Neural cell (in vitro differentiated cells): ENCODE measurements around the gene TXLNA. TPM values are rescaled to one million over a fixed set of nuclear protein-coding genes. Genes with fewer than 3 reads are reported as not detected.

Experiments used
- H2AFZ ChIP-seq: fragments of 200-600, 300-800 bp; sonication (generic), shearing (Covaris generic); 2 replicates; pipeline ENCODE4 v1.6.0; 2014; ENCODE audit warnings: low read depth, mild to moderate bottlenecking, antibody characterized with exemption, low read length, moderate library complexity
- H3F3A ChIP-seq: fragments of 200-600 bp; shearing (Covaris generic); 2 replicates; pipeline ENCODE4 v1.6.1; 2016; ENCODE audit warnings: mild to moderate bottlenecking, moderate library complexity, mixed read lengths, antibody characterized with exemption, low read length; ENCODE audit not compliant: insufficient read depth, poor library complexity, severe bottlenecking
- H3K27ac ChIP-seq: fragments of 200-600, 300-800 bp; sonication (generic), shearing (Covaris generic); 2 replicates; pipeline ENCODE4 v1.5.1; 2014; ENCODE audit warnings: mild to moderate bottlenecking, low read length, moderate library complexity
- H3K27me3 ChIP-seq: fragments of 300-800, 200-600 bp; sonication (generic), shearing (Covaris generic); 2 replicates; pipeline ENCODE4 v1.6.0; 2014; ENCODE audit warnings: mild to moderate bottlenecking, low read depth, low read length, moderate library complexity; ENCODE audit not compliant: insufficient read depth
- H3K36me3 ChIP-seq: fragments of 300-800, 200-600 bp; sonication (generic), shearing (Covaris generic); 2 replicates; pipeline ENCODE4 v1.5.1; 2014; ENCODE audit warnings: mild to moderate bottlenecking, antibody characterized with exemption, low read length, moderate library complexity; ENCODE audit not compliant: insufficient read depth
- H3K4me2 ChIP-seq: fragments of 300-800, 200-600 bp; sonication (generic), shearing (Covaris generic); 2 replicates; pipeline ENCODE4 v1.6.0; 2014; ENCODE audit warnings: mild to moderate bottlenecking, low read length
- H3K4me3 ChIP-seq: fragments of 300-800, 200-600 bp; sonication (generic), shearing (Covaris generic); 2 replicates; pipeline ENCODE4 v1.5.1; 2014; ENCODE audit warnings: mild to moderate bottlenecking, low read length, moderate library complexity
- H3K79me2 ChIP-seq: fragments of 200-600 bp; shearing (Covaris generic); replicated peaks from 2 replicates; pipeline ENCODE4 v1.6.0; 2014; ENCODE audit warnings: mild to moderate bottlenecking, low read length, moderate library complexity; ENCODE audit not compliant: insufficient read depth
- H3K9ac ChIP-seq: fragments of 300-800, 200-600 bp; sonication (generic), shearing (Covaris generic); 2 replicates; pipeline ENCODE4 v1.6.1; 2016; ENCODE audit warnings: mild to moderate bottlenecking, low read length, mixed read lengths
- H3K9me2 ChIP-seq: fragments of 200-600 bp; shearing (Covaris generic); 2 replicates; pipeline ENCODE4 v1.6.1; 2016; ENCODE audit warnings: mild to moderate bottlenecking, low read length, mixed read lengths; ENCODE audit not compliant: insufficient read depth
- H3K9me3 ChIP-seq: fragments of 200-600, 300-800 bp; sonication (generic), shearing (Covaris generic); 2 replicates; pipeline ENCODE4 v1.6.1; 2016; ENCODE audit warnings: mild to moderate bottlenecking, mixed run types, low read length, moderate library complexity, mixed read lengths
- H4K20me1 ChIP-seq: fragments of 200-600 bp; shearing (Covaris generic); 2 replicates; pipeline ENCODE4 v1.6.1; 2016; ENCODE audit warnings: mild to moderate bottlenecking, mixed run types; ENCODE audit not compliant: insufficient read depth
- CTCF ChIP-seq: fragments of 450-650 bp; IDR thresholded peaks from 2 replicates; pipeline ENCODE4 v1.5.1; 2014; ENCODE audit warnings: antibody characterized with exemption, mild to moderate bottlenecking, moderate library complexity; ENCODE audit not compliant: poor library complexity, severe bottlenecking
- EP300 ChIP-seq: fragments of 450-650 bp; conservative IDR thresholded peaks from 2 replicates; pipeline ENCODE4 v1.6.1; 2014; ENCODE audit warnings: antibody characterized with exemption, mild to moderate bottlenecking, moderate library complexity; ENCODE audit not compliant: poor library complexity, severe bottlenecking
- EZH2 ChIP-seq: fragments of 200-600, 300-800 bp; shearing (Covaris generic), sonication (generic); IDR thresholded peaks from 2 replicates; pipeline ENCODE4 v1.6.1; 2014; ENCODE audit warnings: antibody characterized with exemption, low read length, borderline replicate concordance, mild to moderate bottlenecking; ENCODE audit not compliant: insufficient read depth, poor library complexity, severe bottlenecking
- MXI1 ChIP-seq: fragments of 450-650 bp; conservative IDR thresholded peaks from 2 replicates; pipeline ENCODE4 v1.6.1; 2014; ENCODE audit warnings: antibody characterized with exemption, mild to moderate bottlenecking; ENCODE audit not compliant: poor library complexity, severe bottlenecking
- POLR2AphosphoS5 ChIP-seq: IDR thresholded peaks from 2 replicates; pipeline ENCODE4 v1.6.1; 2012
- RAD21 ChIP-seq: fragments of 450-650 bp; conservative IDR thresholded peaks from 2 replicates; pipeline ENCODE4 v1.6.1; 2014; ENCODE audit warnings: antibody characterized with exemption, mild to moderate bottlenecking, moderate library complexity
- REST ChIP-seq: IDR thresholded peaks from 2 replicates; pipeline ENCODE4 v1.6.1; 2012; ENCODE audit warnings: borderline replicate concordance
- SMC3 ChIP-seq: fragments of 450-650 bp; conservative IDR thresholded peaks from 2 replicates; pipeline ENCODE4 v1.6.1; 2014; ENCODE audit warnings: antibody characterized with exemption, mild to moderate bottlenecking, moderate library complexity; ENCODE audit not compliant: poor library complexity
- TAF1 ChIP-seq: IDR thresholded peaks from 2 replicates; pipeline ENCODE4 v1.6.1; 2012; ENCODE audit warnings: low read depth
- polyA plus RNA-seq: library from polyadenylated mRNA; depleted of rRNA; stranded (reverse); fragments of >200 nt; gene quantifications from 2 replicates; pipeline ENCODE4 v1.2.3, GENCODE V29; 2014

The TXLNA gene
- polyA plus RNA-seq, 1 donor from 2014 or later, result 34.5 TPM

- Histone ChIP-seq H3K9ac (peak overlapping the region; percentile 73), H3K79me2 (peaks cover 22% of the 10 kb centered on the region), H3F3A (no peaks in the 10 kb centered on the region), H3K9me3 (no peaks in the 10 kb centered on the region), H3K27ac (peak overlapping the region; percentile 75), H3K4me2 (peak overlapping the region; percentile 16), H3K27me3 (no peaks in the 10 kb centered on the region), H4K20me1 (no peaks in the 10 kb centered on the region), H3K9me2 (no peaks in the 10 kb centered on the region), H3K4me3 (peak overlapping the region; percentile 83), H2AFZ (peak overlapping the region; percentile 54), H3K36me3 (no peaks in the 10 kb centered on the region)
- TF ChIP-seq REST (no peak), EP300 (no peak), TAF1 (no peak), CTCF (no peak), RAD21 (no peak), EZH2 (no peak), POLR2AphosphoS5 (no peak), MXI1 (no peak), SMC3 (no peak)
Measured at GRCh38 chr1:32179193-32179442, 357 bp upstream of the TXLNA start.

- no peaks in the 10 kb centered on the region for H3K27me3 ChIP-seq
Measured at GRCh38 chr1:32180186-32181060, 948 bp downstream of the TXLNA start.

More at GRCh38 chr1:32180186-32181060, 948 bp downstream of the TXLNA start:
- peaks cover 22% of the 10 kb centered on the region for H3K79me2 ChIP-seq
- H3K4me2 ChIP-seq, result peak overlapping the region; percentile 74
- H3K27ac ChIP-seq, result peak overlapping the region; percentile 75
- H4K20me1 ChIP-seq, result no peaks in the 10 kb centered on the region
- no peaks in the 10 kb centered on the region for H3K36me3 ChIP-seq
- no peaks in the 10 kb centered on the region for H3F3A ChIP-seq
- peak overlapping the region; percentile 73 for H3K9ac ChIP-seq
- peak overlapping the region; percentile 83 for H3K4me3 ChIP-seq
- H3K9me3 ChIP-seq, result no peaks in the 10 kb centered on the region
- TF ChIP-seq RAD21 (no peak), EZH2 (no peak), SMC3 (no peak), EP300 (no peak), REST (no peak), POLR2AphosphoS5 (no peak), CTCF (no peak), MXI1 (no peak)
- H2AFZ ChIP-seq, result peak overlapping the region; percentile 32
- H3K9me2 ChIP-seq, result no peaks in the 10 kb centered on the region
